SU-DHL-6 (cell line): ENCODE results near the gene DNPH1.

Experiments used
- EZH2phosphoT487 ChIP-seq: fragments of 200-600 bp; sonication (generic), shearing (Covaris generic); conservative IDR thresholded peaks from 2 replicates; pipeline ENCODE4 v1.6.1; 2018; ENCODE audit warnings: mild to moderate bottlenecking, antibody characterized with exemption, low read length, moderate library complexity, mixed read lengths
- TF ChIP-seq, protein P1 (sequence below): fragments of 200-600 bp; sonication (generic); IDR thresholded peaks from one replicate; pipeline ENCODE4 v1.5.1; 2017; ENCODE audit warnings: antibody characterized with exemption, mild to moderate bottlenecking, low read length, moderate library complexity; ENCODE audit not compliant: insufficient read depth, poor library complexity, severe bottlenecking

DNA sequence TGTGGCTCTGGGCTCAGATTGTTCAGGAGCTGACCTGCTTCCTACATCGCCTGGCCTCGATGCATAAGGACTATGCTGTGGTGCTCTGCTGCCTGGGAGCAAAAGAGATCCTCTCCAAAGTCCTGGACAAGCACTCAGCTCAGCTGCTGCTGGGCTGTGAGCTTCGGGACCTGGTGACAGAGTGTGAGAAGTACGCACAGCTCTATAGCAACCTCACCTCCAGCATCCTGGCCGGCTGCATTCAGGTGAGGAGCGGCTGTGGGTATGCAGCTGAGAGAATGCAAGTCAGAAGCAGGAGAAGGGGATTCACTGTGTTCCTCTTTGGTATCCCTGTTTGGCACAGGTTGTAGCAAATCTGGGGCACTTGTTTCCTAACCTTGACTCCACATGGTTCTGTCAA is 29.4 kb downstream of the DNPH1 start:
- no peak for TF ChIP-seq EZH2phosphoT487
- TF ChIP-seq, protein P1, sequence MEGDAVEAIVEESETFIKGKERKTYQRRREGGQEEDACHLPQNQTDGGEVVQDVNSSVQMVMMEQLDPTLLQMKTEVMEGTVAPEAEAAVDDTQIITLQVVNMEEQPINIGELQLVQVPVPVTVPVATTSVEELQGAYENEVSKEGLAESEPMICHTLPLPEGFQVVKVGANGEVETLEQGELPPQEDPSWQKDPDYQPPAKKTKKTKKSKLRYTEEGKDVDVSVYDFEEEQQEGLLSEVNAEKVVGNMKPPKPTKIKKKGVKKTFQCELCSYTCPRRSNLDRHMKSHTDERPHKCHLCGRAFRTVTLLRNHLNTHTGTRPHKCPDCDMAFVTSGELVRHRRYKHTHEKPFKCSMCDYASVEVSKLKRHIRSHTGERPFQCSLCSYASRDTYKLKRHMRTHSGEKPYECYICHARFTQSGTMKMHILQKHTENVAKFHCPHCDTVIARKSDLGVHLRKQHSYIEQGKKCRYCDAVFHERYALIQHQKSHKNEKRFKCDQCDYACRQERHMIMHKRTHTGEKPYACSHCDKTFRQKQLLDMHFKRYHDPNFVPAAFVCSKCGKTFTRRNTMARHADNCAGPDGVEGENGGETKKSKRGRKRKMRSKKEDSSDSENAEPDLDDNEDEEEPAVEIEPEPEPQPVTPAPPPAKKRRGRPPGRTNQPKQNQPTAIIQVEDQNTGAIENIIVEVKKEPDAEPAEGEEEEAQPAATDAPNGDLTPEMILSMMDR: no peak
